IPS-NIHi7 (cell line): ENCODE results near the gene SRP9.
"Not testable (repeated sequence)": the region's sequence is repeated elsewhere in the genome, so short reads cannot be mapped to it uniquely, and the experiment has no call there.

Source experiments
- DNase-seq: peaks from one replicate; pipeline ENCODE4 v3.0.0; 2012; ENCODE audit warnings: mixed read lengths; ENCODE audit errors: extremely low spot score

The SRP9 gene

DNA sequence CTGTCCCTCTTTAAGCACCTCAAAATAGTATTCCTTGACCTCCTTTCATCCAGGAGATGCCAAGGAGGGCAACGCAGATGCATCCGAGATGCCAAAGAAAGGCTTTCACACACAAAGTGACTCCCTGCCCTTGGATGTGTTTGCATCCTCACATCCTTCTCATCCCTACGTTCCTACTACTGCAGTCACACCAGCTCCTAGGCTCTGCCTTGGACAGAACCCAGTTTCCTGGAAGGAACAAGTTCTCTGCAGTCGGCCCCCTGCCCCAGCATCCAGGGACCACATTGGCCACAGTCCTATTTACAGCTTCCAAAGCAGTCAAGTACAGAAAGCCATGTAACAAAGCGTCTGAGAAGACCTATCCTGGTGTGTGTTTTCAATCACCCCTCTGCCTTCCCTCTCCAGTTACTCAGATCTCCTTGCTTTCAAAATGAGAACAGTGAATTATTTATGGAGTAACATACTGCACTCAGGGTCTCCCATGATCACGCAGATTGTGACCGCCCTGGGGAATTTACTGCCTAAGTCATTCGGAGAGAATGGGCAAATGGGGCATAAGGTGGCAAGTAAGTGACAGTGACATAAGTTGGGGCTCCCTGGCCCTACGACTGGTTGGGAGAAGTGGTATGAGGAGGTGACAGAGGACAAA is 21.8 kb upstream of the SRP9 start:
- DNase-seq = no peak

DNA sequence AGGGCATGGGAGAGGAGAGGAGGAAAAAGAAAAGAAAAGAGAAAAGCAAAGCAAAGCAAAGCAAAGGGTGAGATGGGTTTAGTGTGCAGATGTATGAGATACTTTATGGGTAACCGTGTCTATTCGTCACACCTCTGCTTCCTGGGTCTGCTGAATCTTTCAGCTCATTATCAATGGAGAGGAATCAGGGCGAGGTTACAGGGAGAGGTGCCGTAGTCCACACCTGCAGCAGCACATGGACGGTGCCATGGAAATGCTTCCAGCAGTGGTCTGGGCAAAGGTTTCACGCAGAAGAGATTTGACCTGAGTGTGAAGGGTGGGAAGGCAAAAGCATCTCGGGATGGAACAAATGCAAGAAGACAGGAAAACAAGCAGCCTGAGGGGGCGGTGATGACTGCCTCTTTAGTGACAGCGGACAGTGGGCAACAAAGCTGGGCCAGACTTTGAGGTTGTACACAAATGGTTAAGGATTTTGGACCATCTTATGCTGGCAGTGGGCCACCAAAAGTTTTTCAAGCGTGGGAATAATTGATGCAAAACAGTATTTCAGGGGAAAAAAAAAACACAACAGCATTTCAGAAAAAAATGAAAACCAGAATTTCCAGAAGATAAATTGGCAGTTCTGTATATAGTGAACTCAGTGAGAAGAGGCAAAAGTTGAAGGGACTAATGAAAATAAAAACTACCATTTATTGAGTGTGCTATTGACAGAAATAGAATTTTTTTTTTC is 19.5 kb upstream of the SRP9 start:
- DNase-seq = no peak

DNA sequence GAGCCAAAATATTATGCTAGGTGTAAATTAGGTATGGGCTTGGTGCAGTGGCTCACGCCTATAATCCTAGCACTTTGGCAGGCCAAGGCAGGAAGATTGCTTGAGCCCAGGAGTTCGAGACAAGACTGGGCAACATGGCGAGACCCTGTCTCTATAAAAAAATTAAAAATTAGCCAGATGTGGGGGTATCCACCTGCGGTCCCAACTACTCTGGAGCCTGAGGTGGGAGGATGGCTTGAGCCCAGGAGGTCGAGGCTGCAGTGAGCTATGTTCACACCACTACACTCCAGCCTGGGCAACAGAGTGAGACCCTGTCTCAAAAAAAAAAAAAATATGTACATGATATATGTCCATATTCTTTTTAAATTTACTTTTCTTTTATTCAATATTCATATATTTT is 17.7 kb upstream of the SRP9 start:
- not testable (repeated sequence) for DNase-seq

DNA sequence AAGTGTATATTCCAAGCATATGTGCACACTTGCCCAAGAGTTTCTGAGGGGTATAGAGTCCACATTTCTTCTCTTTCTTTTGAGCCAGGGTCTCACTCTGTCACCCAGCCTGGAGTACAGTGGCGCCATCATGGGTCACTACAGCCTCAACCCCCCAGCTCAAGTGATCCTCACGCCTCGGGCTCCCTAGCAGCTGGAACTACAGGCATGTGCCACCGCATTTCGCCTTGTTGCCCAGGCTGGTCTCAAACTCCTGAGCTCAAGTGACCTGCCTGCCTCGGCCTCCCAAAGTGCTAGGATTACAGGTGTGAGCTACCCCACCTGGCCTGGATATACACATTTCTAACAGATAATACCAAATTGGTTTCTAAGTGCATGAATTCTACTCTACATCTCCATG is 17.1 kb upstream of the SRP9 start:
- DNase-seq = no peak

DNA sequence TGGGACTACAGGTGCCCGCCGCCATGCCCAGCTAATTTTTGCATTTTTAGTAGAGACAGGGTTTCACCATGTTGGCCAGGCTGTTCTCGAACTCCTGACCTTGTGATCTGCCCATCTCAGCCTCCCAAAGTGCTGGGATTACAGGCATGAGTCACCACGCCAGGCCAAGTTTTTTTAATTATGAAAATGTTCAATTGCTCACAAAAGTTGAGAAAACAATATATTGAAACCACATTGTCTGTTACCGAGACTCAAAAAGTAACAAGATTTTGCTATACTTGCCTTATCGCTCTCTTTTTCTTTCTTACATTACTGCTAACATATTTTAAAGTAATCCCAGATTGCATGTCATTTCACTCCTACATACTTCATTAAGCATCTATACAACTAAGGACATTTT is 16.2 kb upstream of the SRP9 start:
- not testable (repeated sequence) for DNase-seq

DNA sequence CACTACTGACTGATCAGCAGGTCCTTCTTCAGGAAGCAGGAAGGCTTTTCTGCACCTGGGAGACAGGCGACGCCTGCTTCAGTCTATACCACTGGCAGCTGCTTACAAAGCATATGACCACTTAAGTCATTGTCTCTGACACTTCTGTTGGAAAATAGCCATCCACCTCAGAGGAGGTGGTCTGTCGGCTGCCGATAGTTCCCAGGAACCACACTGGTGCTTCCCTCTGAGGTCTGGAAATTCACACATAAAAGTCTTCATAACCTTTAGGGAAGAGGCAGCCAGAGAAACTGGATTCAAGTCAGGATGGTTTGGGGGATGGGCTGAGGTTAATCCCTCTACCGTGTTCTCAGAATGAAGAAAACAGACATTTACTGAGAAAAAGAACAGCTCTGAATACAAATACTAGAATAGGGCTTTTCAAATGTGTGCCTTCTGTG is 15.6 kb upstream of the SRP9 start:
- no peak for DNase-seq

DNA sequence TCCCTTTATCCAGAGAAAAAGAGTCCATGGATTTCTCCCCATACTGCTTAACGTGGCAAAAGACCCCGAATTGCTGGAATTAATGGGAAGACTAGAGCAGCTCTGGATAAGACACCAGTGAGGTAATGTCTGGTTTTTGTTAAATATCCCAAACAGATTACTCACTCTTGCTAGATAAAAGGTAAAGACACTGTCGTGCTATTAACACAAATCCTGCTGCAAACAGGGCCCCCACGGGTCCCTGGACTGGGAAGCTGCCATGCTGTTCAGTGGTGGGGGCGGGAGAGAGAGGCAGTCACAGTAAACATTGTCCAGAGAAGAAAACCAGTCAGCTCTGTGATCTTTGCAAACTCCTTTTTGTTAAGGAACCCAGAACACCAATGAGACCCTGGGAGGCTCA is 15.2 kb upstream of the SRP9 start:
- DNase-seq = peak; percentile 20

DNA sequence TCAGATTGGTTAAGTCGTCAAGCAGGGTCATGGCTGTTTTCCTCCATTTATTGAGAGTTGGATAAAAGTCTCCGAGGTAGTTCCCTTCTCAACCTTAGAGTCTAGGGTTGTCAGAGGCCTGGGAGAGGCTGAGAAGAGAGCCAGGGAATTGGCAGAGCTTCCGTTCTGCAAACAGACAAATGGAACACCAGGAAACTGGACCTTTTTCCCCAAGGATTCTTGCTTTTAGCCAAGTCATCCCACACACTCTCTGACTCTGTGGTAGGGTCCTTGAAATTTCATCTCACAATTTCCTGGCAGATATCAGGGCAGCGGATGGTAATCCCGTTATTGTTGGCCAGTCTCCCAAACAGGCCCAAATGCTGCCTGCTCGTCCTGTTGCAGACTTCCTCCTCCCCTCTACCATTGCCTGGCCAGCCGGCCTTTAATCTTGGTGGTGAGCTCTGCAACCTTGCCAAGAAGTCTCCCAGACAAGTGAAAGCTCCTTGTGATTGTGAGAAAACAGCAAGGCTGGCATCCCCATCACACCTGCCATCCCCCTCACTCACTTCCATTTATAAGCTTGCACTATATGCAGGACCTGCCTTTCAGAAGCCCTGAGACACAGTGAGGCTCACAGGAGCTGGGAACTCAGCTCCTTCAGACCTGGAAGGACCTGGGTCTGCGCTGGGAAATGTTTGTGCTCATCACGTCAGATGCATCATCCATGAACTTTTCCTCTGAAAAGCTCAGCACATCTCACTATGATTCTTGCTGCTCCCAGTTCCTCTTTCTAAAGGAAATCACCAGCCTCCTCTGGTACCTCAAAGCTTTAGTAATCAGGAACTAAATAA is 13.7 kb upstream of the SRP9 start:
- DNase-seq = no peak

DNA sequence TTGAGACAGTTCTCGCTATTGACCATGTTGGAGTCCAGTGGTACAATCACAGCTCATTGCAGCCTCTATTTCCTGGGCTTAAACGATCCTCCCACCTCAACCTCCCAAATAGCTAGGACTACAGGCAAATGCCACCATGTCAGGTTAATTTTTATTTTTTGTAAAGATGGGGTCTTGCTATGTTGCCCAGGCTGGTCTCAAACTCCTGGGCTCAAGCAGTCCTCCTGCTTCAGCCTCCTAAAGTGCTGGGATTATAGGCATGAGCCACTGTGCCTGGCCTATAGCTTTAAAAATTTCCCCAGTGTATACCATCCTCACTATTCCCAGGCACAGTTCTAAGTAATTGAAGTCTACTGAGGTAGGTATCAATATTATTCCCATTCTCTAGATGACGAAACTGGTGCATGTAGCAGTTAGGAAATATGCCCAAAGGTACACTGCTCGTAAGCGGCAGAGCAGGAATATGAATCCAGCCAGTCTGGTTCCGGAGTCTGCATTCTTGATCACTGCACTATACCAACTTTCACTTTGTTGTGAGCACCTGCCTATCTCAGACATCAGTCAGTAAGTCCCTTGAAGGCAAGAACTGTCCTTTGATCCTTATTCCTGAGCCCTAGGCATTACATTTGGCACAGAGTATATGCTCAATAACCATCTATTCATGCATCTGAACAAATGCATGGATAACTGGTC is 11.5 kb upstream of the SRP9 start:
- no peak for DNase-seq

DNA sequence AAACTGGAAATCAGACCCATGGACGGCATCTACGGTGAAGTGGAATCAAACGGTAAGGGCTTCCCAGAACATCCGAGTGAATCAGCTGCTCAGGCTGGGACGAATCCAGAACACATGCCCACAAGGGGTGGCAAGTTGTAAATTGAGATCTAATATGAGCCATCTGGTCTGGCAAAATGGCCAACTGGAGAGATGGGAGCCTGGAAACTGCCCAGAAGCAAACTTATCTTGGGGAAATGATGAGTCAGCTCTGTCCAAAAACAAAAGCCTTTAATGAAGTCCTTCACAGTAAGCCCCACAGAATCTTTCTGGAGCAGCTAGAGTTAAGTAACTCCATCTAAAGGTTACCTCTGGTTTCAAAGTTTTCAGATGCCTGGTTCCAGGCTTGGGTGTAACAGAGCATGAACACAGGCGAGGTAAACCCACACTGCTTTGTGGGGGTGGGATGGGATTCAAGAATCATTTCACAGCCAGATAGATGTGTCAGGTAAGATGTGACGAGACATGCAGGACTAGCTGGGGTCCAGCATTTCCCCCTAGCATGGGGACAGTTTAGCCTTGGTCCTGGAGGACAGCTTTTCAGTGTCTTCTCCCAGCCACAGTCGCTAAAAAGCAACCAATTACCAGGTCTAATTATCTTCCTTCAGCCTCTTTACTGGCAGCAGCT is 10.5 kb upstream of the SRP9 start:
- DNase-seq = no peak

DNA sequence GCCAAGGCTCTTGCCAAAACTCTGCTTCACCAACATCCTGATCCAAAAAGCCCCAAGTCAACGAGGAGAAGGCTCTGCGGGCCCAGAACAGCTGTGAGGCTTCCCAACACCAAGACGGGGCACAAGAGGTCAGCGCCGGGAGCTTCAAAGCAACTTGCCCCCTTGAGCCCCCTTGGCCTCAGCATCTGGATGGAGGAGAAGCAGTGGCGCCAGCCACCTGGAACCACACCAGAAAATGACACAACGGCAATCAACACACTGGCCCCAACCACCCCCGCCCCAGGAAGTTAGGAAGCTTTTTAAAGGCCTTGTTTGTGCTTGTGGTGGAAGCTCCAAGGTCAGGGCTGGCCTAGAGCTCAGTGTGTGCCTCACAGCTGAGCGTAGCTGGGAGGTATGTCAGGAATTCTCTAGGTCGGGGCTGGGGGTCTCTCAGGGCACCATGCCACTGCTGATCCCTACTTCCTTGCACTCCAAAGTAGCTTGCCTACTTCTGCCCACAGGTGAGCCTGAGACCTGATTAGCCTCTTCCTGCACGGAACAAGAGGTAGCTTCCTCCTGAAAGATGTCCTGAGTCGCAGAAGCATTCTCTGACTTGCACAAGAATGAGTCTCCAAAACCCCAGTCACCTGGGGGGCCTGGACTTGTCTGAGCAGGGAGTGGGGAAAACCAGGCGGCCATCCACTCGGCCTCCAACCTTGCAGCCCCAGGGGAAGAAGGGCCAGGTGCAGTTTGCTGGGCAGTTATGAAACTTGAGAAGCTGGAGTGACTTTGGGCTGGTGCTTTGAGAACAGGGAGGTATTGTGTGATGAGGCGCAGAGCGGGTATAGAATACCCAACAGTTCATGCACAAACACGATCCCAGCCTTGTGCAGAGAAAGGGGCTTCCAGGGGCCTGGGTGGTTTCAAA is 9.7 kb upstream of the SRP9 start:
- DNase-seq = peak; percentile 37

DNA sequence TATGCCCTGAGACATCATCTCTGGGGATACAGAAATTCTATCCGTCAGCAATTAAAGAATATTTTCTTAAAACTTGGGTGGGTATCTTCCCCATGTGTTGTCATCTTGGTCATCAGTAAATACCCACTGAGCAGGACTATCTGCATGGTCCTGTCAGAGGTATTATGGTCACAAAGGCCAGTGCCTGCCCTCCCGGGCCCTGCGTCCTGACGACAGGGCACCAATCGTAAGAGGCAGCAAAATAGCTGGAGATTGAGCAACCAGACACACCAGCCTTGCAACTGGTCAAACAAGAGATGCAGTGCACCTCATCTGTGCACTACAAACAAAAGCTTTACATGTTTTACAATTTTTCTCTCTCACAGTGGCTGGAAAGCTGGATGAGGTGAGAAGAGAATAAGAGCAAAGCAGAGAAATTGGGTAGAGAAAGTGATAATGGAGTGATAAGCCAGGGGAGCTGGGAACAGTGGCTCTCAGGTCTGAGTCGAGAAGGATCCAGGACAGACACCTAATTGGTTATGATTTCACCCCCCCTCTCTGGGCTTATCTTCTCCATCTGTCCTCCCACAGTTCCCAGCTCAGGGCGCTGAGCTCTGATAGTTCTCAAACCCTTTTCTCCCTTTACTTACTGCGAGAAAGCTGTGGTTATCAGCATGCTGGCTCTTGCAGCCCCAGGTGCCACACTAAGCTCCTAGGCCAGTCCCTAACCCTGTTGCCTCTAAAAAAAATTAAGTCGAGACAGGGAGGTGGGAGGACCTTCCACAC is 8.8 kb upstream of the SRP9 start:
- no peak for DNase-seq

DNA sequence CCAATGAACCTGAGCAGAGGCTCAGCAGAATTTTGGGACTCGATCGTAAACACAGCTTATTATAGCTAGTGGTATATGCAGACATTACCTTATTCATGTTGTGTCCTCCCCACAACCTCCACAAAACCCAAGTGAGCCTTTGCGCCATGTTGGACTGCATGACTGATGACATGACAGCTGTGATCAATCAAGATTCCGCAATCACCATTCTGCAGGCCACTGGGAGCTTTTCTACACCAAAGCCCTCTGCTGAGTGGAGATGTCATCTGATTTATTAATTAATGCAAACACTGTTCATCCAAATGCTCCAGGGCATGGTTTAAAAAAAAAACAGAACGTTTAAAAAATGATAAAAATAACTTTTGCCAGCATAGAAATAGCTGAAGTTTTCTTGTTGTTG is 7.9 kb upstream of the SRP9 start:
- DNase-seq = no peak

DNA sequence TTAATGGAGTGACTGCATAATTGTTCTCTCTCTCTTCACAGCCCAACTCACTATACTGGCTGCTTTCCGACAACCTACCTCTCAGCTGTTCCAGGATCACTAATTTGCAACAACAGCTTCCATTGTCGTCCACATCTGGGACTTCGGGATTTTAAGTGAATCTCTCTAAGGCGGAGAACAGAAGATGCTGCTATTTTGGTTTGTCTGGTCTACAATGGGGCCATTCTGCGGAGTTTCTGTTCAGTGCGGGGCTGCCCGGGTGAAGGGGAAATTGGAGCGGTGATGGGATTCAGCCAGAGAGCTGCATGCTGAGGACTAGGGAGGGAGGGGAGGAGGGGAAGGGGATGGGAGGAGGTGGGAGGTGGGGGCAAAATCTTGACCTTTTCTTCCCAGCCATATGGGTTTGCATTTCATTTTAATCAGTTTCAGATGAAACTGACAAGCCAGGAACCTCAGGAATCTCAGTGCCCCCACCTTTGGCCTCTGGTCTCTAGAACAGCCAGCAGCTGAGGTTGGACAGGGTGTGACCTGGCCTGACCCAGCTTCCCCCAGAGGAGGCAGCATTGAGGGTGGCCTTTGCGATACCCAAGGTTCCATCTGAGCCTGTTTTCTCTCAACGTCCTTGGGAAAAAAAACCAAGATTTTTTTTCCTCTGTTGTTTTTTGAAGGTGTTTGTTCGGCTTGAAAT is 6.9 kb upstream of the SRP9 start:
- DNase-seq = peak; percentile 49

DNA sequence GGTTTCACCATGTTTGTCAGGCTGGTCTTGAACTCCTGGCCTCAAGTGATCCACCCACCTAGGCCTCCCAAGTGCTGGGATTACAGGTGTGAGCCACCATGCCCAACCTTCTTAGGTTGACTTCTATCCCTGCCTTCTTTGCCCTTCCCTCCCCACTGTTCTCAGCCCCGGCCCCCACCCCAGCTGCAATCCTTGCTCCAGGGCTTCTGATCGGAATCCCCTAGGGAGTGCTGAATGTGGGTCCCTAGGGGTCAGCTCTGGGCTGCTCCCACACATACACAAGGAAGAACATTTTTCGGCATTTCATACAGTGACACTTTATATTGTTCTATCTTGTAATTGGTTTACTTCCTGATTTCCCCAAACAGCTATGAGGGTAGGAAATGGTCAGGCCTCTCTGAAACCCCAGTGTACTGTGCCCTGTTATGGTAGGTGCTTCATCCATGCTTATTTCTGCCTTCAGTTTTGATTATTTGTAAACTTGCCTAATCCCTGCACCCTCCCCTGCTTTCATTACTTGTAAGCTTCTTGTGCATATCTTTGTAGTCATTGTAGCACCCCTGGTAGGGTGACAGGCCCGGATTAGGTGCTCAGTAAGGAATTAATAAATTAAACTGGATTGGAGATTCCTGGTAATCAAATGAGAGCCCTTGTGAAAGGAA is 5.8 kb upstream of the SRP9 start:
- no peak for DNase-seq

DNA sequence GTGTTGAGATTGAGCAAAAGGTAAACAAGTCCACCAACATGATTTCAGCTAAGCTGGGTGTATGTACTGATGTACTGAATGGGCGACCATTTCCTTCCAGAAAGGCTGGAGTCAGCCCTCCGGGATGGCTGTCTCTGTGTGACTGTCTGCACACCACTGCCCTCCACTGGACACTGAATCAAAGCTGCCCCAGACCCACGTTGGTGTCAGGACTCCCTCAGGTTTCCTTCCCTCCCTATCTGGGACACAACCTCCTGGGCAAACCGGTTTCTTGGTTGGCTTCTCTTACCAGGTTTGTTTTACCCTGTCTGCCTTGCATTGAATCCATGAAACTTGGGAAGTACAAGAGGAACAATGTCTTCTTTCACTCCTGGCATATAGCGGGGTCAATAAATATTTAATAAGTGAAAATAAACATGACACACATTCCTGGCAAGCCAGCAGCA is 5.3 kb upstream of the SRP9 start:
- peak; percentile 85 for DNase-seq

DNA sequence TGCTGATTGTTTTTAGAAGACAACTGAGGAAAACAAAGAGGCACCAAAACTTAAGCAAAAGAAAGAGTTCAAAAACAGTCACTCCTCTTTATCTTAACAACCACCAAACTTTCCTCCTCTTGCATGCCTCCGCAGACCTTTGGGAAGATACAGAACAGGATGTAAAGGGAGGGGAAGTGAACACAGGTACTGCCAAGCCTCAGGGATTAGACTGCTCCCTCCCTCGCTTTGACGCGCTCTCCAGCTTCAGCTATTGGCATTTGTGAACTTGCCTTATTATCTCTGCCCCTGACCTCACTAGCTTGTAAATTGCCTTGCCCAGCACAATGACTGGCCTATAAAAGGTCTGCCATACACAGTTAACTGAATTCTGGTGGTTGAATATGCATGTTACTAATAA is 4.8 kb upstream of the SRP9 start:
- DNase-seq = no peak
